Trophoblast cell (in vitro differentiated cells and primary cell): Measurements from ENCODE around the gene C2orf68.
"Not testable (repeated sequence)": the region's sequence is repeated elsewhere in the genome, so short reads cannot be mapped to it uniquely, and the experiment has no call there.

Experiments used
- DNase-seq, 2 donors: peaks; one replicate each; pipeline ENCODE4 v3.0.0-alpha.2; 2016
- H2AFZ ChIP-seq: 2 replicates; pipeline ENCODE4 v1.6.1; 2013; ENCODE audit warnings: low read length, moderate library complexity, mild to moderate bottlenecking; ENCODE audit not compliant: insufficient read depth, poor library complexity
- H2AK5ac ChIP-seq: 2 replicates; pipeline ENCODE4 v1.6.1; 2013; ENCODE audit warnings: mild to moderate bottlenecking, low read length
- H2BK120ac ChIP-seq: 2 replicates; pipeline ENCODE4 v1.6.1; 2013; ENCODE audit warnings: low read length, mild to moderate bottlenecking, moderate library complexity; ENCODE audit not compliant: insufficient read depth, poor library complexity
- H2BK12ac ChIP-seq: 2 replicates; pipeline ENCODE4 v1.6.1; 2013; ENCODE audit warnings: mild to moderate bottlenecking, low read length, moderate library complexity
- H2BK5ac ChIP-seq: 2 replicates; pipeline ENCODE4 v1.6.1; 2013; ENCODE audit warnings: low read length, low read depth, moderate library complexity, mild to moderate bottlenecking; ENCODE audit not compliant: poor library complexity
- H3K14ac ChIP-seq: 2 replicates; pipeline ENCODE4 v1.6.1; 2013; ENCODE audit warnings: mild to moderate bottlenecking, low read length
- H3K18ac ChIP-seq: 2 replicates; pipeline ENCODE4 v1.6.1; 2013; ENCODE audit warnings: mild to moderate bottlenecking, low read length
- H3K23ac ChIP-seq: 2 replicates; pipeline ENCODE4 v1.6.1; 2013; ENCODE audit warnings: low read length
- H3K27ac ChIP-seq: 2 replicates; pipeline ENCODE4 v1.5.1; 2013; ENCODE audit warnings: low read depth, mild to moderate bottlenecking, inconsistent platforms, low read length, moderate library complexity
- H3K27me3 ChIP-seq: 2 replicates; pipeline ENCODE4 v1.6.1; 2013; ENCODE audit warnings: inconsistent platforms, mild to moderate bottlenecking, low read length, moderate library complexity; ENCODE audit not compliant: insufficient read depth
- H3K36me3 ChIP-seq, 2 experiments: 1 replicate in 1 of 2; 2 replicates in 1 of 2; pipeline ENCODE4 v1.6.1; 2013; ENCODE audit warnings: low read length in 2 of 2, mild to moderate bottlenecking in 2 of 2, moderate library complexity in 1 of 2; ENCODE audit not compliant: insufficient read depth in 2 of 2, control insufficient read depth in 1 of 2
- H3K4ac ChIP-seq: 2 replicates; pipeline ENCODE4 v1.6.1; 2013; ENCODE audit warnings: low read depth, mild to moderate bottlenecking, low read length, moderate library complexity
- H3K4me1 ChIP-seq, 2 experiments: 1 replicate in 1 of 2; 2 replicates in 1 of 2; pipeline ENCODE4 v1.6.1; 2013; ENCODE audit warnings: low read length in 2 of 2, mild to moderate bottlenecking in 2 of 2, moderate library complexity in 1 of 2; ENCODE audit not compliant: insufficient read depth in 2 of 2, control insufficient read depth in 1 of 2
- H3K4me2 ChIP-seq: 2 replicates; pipeline ENCODE4 v1.6.1; 2013; ENCODE audit warnings: inconsistent platforms, mild to moderate bottlenecking, low read length, moderate library complexity
- H3K4me3 ChIP-seq: 2 replicates; pipeline ENCODE4 v1.5.1; 2013; ENCODE audit warnings: mild to moderate bottlenecking, low read depth, low read length, inconsistent platforms
- H3K79me1 ChIP-seq: one replicate; pipeline ENCODE4 v1.6.1; 2013; ENCODE audit warnings: low read length
- H3K79me2 ChIP-seq: 2 replicates; pipeline ENCODE4 v1.6.1; 2013; ENCODE audit warnings: low read length, mild to moderate bottlenecking; ENCODE audit not compliant: control insufficient read depth, insufficient read depth, poor library complexity
- H3K9ac ChIP-seq: 2 replicates; pipeline ENCODE4 v1.6.1; 2013; ENCODE audit warnings: mild to moderate bottlenecking, low read length
- H3K9me3 ChIP-seq: 2 replicates; pipeline ENCODE4 v1.6.1; 2013; ENCODE audit warnings: low read depth, mild to moderate bottlenecking, control low read depth, inconsistent platforms, low read length; ENCODE audit not compliant: insufficient read depth
- H4K12ac ChIP-seq: 2 replicates; pipeline ENCODE4 v1.6.1; 2013; ENCODE audit warnings: low read depth, mild to moderate bottlenecking, low read length, moderate library complexity
- H4K8ac ChIP-seq: 2 replicates; pipeline ENCODE4 v1.6.1; 2013; ENCODE audit warnings: low read depth, mild to moderate bottlenecking, low read length, moderate library complexity
- H4K91ac ChIP-seq: one replicate; pipeline ENCODE4 v1.6.1; 2013; ENCODE audit warnings: low read depth, mild to moderate bottlenecking, low read length, moderate library complexity
- WGBS: extraction: QIAGEN DNeasy Blood & Tissue Kit; methylation state at CpG from one replicate; pipeline ENCODE4 v1.1.7; 2013; ENCODE audit warnings: missing lambda C conversion rate; ENCODE audit not compliant: insufficient read length, insufficient coverage; ENCODE audit errors: extremely low coverage; 5-methylcytosine and 5-hydroxymethylcytosine counted together

Gene C2orf68

GRCh38 chr2:85560812-85561279 is 51.0 kb downstream of the C2orf68 start:
- Histone ChIP-seq H2BK5ac (no peak overlapping the region), H3K27me3 (no peaks in the 10 kb centered on the region), H3K79me2 (peaks cover 6% of the 10 kb centered on the region), H4K12ac (peak overlapping the region; percentile 5), H3K4me2 (peak overlapping the region; percentile 97), H3K4me1 (no peaks in the 10 kb centered on the region), H3K9me3 (no peaks in the 10 kb centered on the region), H3K79me1 (peaks cover 5% of the 10 kb centered on the region), H3K23ac (no peak overlapping the region), H2BK12ac (no peak overlapping the region), H3K9ac (peak overlapping the region; percentile 90), H3K14ac (no peak overlapping the region), H3K4me3 (peak overlapping the region; percentile 87), H3K4ac (peak overlapping the region; percentile 38), H3K36me3 (peaks cover 7 to 13% of the 10 kb centered on the region in 2 experiments), H2AFZ (peak overlapping the region; percentile 33), H4K91ac (peak overlapping the region; percentile 29), H4K8ac (peak overlapping the region; percentile 6), H3K18ac (peak overlapping the region; percentile 2), H2AK5ac (peak overlapping the region; percentile 13), H2BK120ac (peak overlapping the region; percentile 68), H3K27ac (no peak overlapping the region)
- no CpG with 5 or more reads among the region's 14 CpGs for WGBS
- no peak for DNase-seq

DNA sequence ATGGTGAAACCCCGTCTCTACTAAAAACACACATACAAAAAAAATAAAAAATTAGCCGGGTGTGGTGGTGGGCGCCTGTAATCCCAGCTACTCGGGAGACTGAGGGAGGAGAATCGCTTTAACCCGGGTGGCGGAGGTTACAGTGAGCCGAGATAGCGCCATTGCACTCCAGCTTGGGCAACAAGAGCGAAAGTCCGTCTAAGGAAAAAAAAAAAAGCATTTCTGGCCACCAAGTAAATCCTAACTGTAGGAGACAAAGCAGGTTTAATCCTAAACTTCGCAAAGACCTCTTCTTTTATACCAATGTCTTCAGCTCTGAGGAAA is 51.5 kb downstream of the C2orf68 start:
- not testable (repeated sequence) for H2AK5ac ChIP-seq, H3K23ac ChIP-seq, H3K9ac ChIP-seq, DNase-seq, H4K8ac ChIP-seq, H4K91ac ChIP-seq, H2BK120ac ChIP-seq, H3K18ac ChIP-seq, H4K12ac ChIP-seq, H3K79me1 ChIP-seq, H3K4me3 ChIP-seq, H3K27ac ChIP-seq, H2AFZ ChIP-seq, H2BK12ac ChIP-seq, H3K79me2 ChIP-seq, H3K27me3 ChIP-seq, H3K9me3 ChIP-seq, H2BK5ac ChIP-seq, H3K14ac ChIP-seq, H3K4me1 ChIP-seq
- H3K4ac ChIP-seq: peak overlapping the region; percentile 38
- no CpG with 5 or more reads among the region's 12 CpGs for WGBS
- peaks cover 7 to 13% of the 10 kb centered on the region in 2 experiments for H3K36me3 ChIP-seq
- peak overlapping the region; percentile 97 for H3K4me2 ChIP-seq

DNA sequence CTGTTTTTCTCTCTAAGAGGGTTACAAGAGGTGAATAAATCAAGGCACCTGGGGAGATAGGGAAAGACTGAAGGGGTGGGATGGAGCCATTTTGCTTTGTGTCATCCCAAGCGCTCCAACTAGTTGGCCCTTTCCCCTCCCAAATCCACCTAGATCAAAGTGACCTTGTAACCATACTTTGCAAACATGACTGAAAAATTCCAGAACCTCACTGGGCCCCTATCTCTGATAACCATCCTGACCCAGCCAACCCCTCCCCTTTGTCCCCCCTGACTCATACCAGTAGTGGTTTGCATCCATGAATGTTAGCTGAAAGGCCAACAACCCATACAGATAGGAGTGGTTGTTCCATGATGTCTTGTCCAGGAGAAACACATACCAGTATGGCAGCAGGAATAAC is 53.7 kb downstream of the C2orf68 start:
- H3K9ac ChIP-seq: no peak overlapping the region
- no peaks in the 10 kb centered on the region for H3K4me1 ChIP-seq
- no peak overlapping the region for H2AK5ac ChIP-seq
- H3K4me2 ChIP-seq: no peak overlapping the region
- H3K18ac ChIP-seq: no peak overlapping the region
- H2AFZ ChIP-seq: no peak overlapping the region
- H4K8ac ChIP-seq: no peak overlapping the region
- H2BK12ac ChIP-seq: no peak overlapping the region
- H3K27me3 ChIP-seq: no peaks in the 10 kb centered on the region
- no peaks in the 10 kb centered on the region for H3K9me3 ChIP-seq
- peaks cover 19 to 33% of the 10 kb centered on the region in 2 experiments for H3K36me3 ChIP-seq
- no peak overlapping the region for H4K12ac ChIP-seq
- WGBS: no CpG with 5 or more reads among the region's 1 CpG
- no peak overlapping the region for H4K91ac ChIP-seq
- peaks cover 6% of the 10 kb centered on the region for H3K79me2 ChIP-seq
- no peak overlapping the region for H3K4me3 ChIP-seq
- DNase-seq: peak in 1 of 2 donors; percentile 52
- no peak overlapping the region for H3K27ac ChIP-seq
- H2BK5ac ChIP-seq: no peak overlapping the region
- peaks cover 5% of the 10 kb centered on the region for H3K79me1 ChIP-seq
- no peak overlapping the region for H2BK120ac ChIP-seq
- no peak overlapping the region for H3K23ac ChIP-seq
- H3K4ac ChIP-seq: no peak overlapping the region
- no peak overlapping the region for H3K14ac ChIP-seq

GRCh38 chr2:85557130-85557529 is 54.7 kb downstream of the C2orf68 start:
- no peak overlapping the region for H4K91ac ChIP-seq
- no peak overlapping the region for H3K4me2 ChIP-seq
- no peak overlapping the region for H2BK5ac ChIP-seq
- H2AFZ ChIP-seq: no peak overlapping the region
- WGBS: no CpG with 5 or more reads among the region's 5 CpGs
- H3K18ac ChIP-seq: no peak overlapping the region
- H3K79me2 ChIP-seq: peaks cover 6% of the 10 kb centered on the region
- no peak overlapping the region for H3K27ac ChIP-seq
- H3K4ac ChIP-seq: no peak overlapping the region
- DNase-seq: peak in 1 of 2 donors; percentile 51
- no peak overlapping the region for H3K4me3 ChIP-seq
- no peak overlapping the region for H2AK5ac ChIP-seq
- no peak overlapping the region for H3K9ac ChIP-seq
- no peak overlapping the region for H4K8ac ChIP-seq
- no peaks in the 10 kb centered on the region for H3K9me3 ChIP-seq
- no peak overlapping the region for H2BK12ac ChIP-seq
- H3K23ac ChIP-seq: no peak overlapping the region
- H4K12ac ChIP-seq: no peak overlapping the region
- peaks cover 5% of the 10 kb centered on the region for H3K79me1 ChIP-seq
- no peak overlapping the region for H3K14ac ChIP-seq
- no peaks in the 10 kb centered on the region for H3K4me1 ChIP-seq
- no peak overlapping the region for H2BK120ac ChIP-seq
- H3K36me3 ChIP-seq: peaks cover 24 to 38% of the 10 kb centered on the region in 2 experiments
- H3K27me3 ChIP-seq: no peaks in the 10 kb centered on the region
